HG03039 (cell line): ENCODE measurements around the gene PSD2.

Source experiments
- ATAC-seq: cut with Tn5 transposase; IDR thresholded peaks from one replicate; pipeline ENCODE4 v1.9.1; 2021; ENCODE audit warnings: mild to moderate bottlenecking, moderate library complexity; ENCODE audit not compliant: unreplicated experiment

PSD2 gene

GRCh38 chr5:139810341-139811273, 15.0 kb downstream of the PSD2 start:
- no peak for ATAC-seq

- ATAC-seq: no peak
Observed at GRCh38 chr5:139811274-139811607, 15.6 kb downstream of the PSD2 start.

- no peak for ATAC-seq
Observed at GRCh38 chr5:139812323-139812722, 16.7 kb downstream of the PSD2 start.

GRCh38 chr5:139812836-139813805, 17.5 kb downstream of the PSD2 start:
- no peak for ATAC-seq

- no peak for ATAC-seq
Observed at GRCh38 chr5:139814191-139814601, 18.6 kb downstream of the PSD2 start.

GRCh38 chr5:139814704-139815280, 19.2 kb downstream of the PSD2 start:
- ATAC-seq: no peak

- ATAC-seq: no peak
Observed at GRCh38 chr5:139816566-139816965, 21.0 kb downstream of the PSD2 start.

- ATAC-seq: no peak
Observed at GRCh38 chr5:139817362-139817761, 21.8 kb downstream of the PSD2 start.

GRCh38 chr5:139817970-139818369, 22.4 kb downstream of the PSD2 start:
- no peak for ATAC-seq

- ATAC-seq: no peak
Observed at GRCh38 chr5:139820130-139820529, 24.5 kb downstream of the PSD2 start.

- no peak for ATAC-seq
Observed at GRCh38 chr5:139820606-139821005, 25.0 kb downstream of the PSD2 start.

- ATAC-seq: no peak
Observed at GRCh38 chr5:139821806-139822552, 26.4 kb downstream of the PSD2 start.

GRCh38 chr5:139822553-139823425, 27.2 kb downstream of the PSD2 start:
- ATAC-seq: no peak

GRCh38 chr5:139823757-139824355, 28.2 kb downstream of the PSD2 start:
- no peak for ATAC-seq

GRCh38 chr5:139825690-139826089, 30.1 kb downstream of the PSD2 start:
- ATAC-seq: no peak

GRCh38 chr5:139828207-139828895, 32.7 kb downstream of the PSD2 start:
- ATAC-seq: no peak

GRCh38 chr5:139829471-139829870, 33.9 kb downstream of the PSD2 start:
- no peak for ATAC-seq

- ATAC-seq: no peak
Observed at GRCh38 chr5:139831624-139832023, 36.0 kb downstream of the PSD2 start.

- ATAC-seq: no peak
Observed at GRCh38 chr5:139833525-139833924, 37.9 kb downstream of the PSD2 start.
